Measurements from ENCODE around the gene CENPS.
"Not testable (repeated sequence)": the region's sequence is repeated elsewhere in the genome, so short reads cannot be mapped to it uniquely, and the experiment has no call there.

The CENPS gene

GRCh38 chr1:10450836-10451235 lies 20.6 kb downstream of the CENPS start:
- FAIRE-seq = no peak

GRCh38 chr1:10451287-10451686 lies 21.1 kb downstream of the CENPS start:
- no peak for DNase-seq (ENCODE audit: low spot score)
- FAIRE-seq = no peak

More at GRCh38 chr1:10450836-10451235, 20.6 kb downstream of the CENPS start:
- DNase-seq (ENCODE audit: low spot score) = no peak

- no peak for FAIRE-seq
- no peak for DNase-seq (ENCODE audit: low spot score)
Measured at GRCh38 chr1:10456048-10456447, 25.8 kb downstream of the CENPS start.

GRCh38 chr1:10456661-10457060 lies 26.4 kb downstream of the CENPS start:
- FAIRE-seq = no peak
- no peak for DNase-seq (ENCODE audit: low spot score)

GRCh38 chr1:10457462-10457861 lies 27.2 kb downstream of the CENPS start:
- DNase-seq (ENCODE audit: low spot score); FAIRE-seq: not testable (repeated sequence)

GRCh38 chr1:10457875-10458274 lies 27.6 kb downstream of the CENPS start:
- no peak for FAIRE-seq
- no peak for DNase-seq (ENCODE audit: low spot score)

- no peak for FAIRE-seq
- peak; percentile 35 for DNase-seq (ENCODE audit: low spot score)
Measured at GRCh38 chr1:10459184-10459583, 29.0 kb downstream of the CENPS start.

GRCh38 chr1:10467078-10467477 lies 36.8 kb downstream of the CENPS start:
- no peak for FAIRE-seq
- DNase-seq (ENCODE audit: low spot score) = no peak

GRCh38 chr1:10470043-10470442 lies 39.8 kb downstream of the CENPS start:
- FAIRE-seq = no peak
- no peak for DNase-seq (ENCODE audit: low spot score)

- no peak for FAIRE-seq
- DNase-seq (ENCODE audit: low spot score) = no peak
Measured at GRCh38 chr1:10471411-10472219, 41.4 kb downstream of the CENPS start.

- DNase-seq (ENCODE audit: low spot score) (peak; percentile 95), FAIRE-seq (no peak)
Measured at GRCh38 chr1:10472220-10473144, 42.2 kb downstream of the CENPS start, which contains the start of gene DFFA. Gene DFFA (minus strand): TSS chr1:10472529. CDS start chr1:10472458, 71 bp downstream.

GRCh38 chr1:10473145-10473765 lies 43.0 kb downstream of the CENPS start:
- FAIRE-seq = no peak
- no peak for DNase-seq (ENCODE audit: low spot score)

GRCh38 chr1:10474309-10474612 lies 44.0 kb downstream of the CENPS start:
- not testable (repeated sequence) for FAIRE-seq; DNase-seq (ENCODE audit: low spot score)

GRCh38 chr1:10474613-10475507 lies 44.6 kb downstream of the CENPS start, which contains the start of gene PEX14:
Gene PEX14 (plus strand): TSS chr1:10474950. CDS start chr1:10474967, 17 bp downstream.
- DNase-seq (ENCODE audit: low spot score) (peak; percentile 96), FAIRE-seq (no peak)

GRCh38 chr1:10475510-10475909 lies 45.3 kb downstream of the CENPS start:
- no peak for FAIRE-seq
- no peak for DNase-seq (ENCODE audit: low spot score)

GRCh38 chr1:10479296-10479695 lies 49.1 kb downstream of the CENPS start:
- no peak for DNase-seq (ENCODE audit: low spot score)
- FAIRE-seq = no peak

- FAIRE-seq (no peak), DNase-seq (ENCODE audit: low spot score) (no peak)
Measured at GRCh38 chr1:10480614-10481013, 50.4 kb downstream of the CENPS start.

GRCh38 chr1:10484521-10484920 lies 54.3 kb downstream of the CENPS start:
- FAIRE-seq = no peak
- DNase-seq (ENCODE audit: low spot score) = no peak

- DNase-seq (ENCODE audit: low spot score) = no peak
- FAIRE-seq = no peak
Measured at GRCh38 chr1:10489291-10490055, 59.2 kb downstream of the CENPS start.
